ENCODE results near the gene BCAR1.

GRCh38 chr16:75292691-75293090 is 41.3 kb upstream of the BCAR1 start:
- TF ChIP-seq, protein P1, sequence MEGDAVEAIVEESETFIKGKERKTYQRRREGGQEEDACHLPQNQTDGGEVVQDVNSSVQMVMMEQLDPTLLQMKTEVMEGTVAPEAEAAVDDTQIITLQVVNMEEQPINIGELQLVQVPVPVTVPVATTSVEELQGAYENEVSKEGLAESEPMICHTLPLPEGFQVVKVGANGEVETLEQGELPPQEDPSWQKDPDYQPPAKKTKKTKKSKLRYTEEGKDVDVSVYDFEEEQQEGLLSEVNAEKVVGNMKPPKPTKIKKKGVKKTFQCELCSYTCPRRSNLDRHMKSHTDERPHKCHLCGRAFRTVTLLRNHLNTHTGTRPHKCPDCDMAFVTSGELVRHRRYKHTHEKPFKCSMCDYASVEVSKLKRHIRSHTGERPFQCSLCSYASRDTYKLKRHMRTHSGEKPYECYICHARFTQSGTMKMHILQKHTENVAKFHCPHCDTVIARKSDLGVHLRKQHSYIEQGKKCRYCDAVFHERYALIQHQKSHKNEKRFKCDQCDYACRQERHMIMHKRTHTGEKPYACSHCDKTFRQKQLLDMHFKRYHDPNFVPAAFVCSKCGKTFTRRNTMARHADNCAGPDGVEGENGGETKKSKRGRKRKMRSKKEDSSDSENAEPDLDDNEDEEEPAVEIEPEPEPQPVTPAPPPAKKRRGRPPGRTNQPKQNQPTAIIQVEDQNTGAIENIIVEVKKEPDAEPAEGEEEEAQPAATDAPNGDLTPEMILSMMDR (IDR thresholded peaks at IDR 0.05): no peak
- TF ChIP-seq REST (IDR thresholded peaks at IDR 0.05; ENCODE audit: insufficient read depth in 1 of 2, low read depth in 2 of 2, low read length in 1 of 2) (no peak), POLR2AphosphoS5 (IDR thresholded peaks at IDR 0.05; ENCODE audit: low read depth, low read length) (no peak), SIN3A (IDR thresholded peaks at IDR 0.05; ENCODE audit: borderline replicate concordance, insufficient read depth, low read depth, low read length) (no peak)

All from Panc1 (cell line).